Measurements from ENCODE around the gene FGF1. TPM values are rescaled to one million over a fixed set of nuclear protein-coding genes. Genes with fewer than 3 reads are reported as not detected.

Gene FGF1
- total RNA-seq, 2 donors from 2014 or later: 0.77 TPM; not detected in 1

GRCh38 chr5:142600611-142601358 is 85.1 kb downstream of the FGF1 start:
- Mint-ChIP-seq H3K9me3 (no peaks in the 10 kb centered on the region), H3K4me3 (no peak overlapping the region), H3K27ac (no peak overlapping the region), H3K27me3 (ENCODE audit: insufficient read depth) (no peaks in the 10 kb centered on the region), H3K36me3 (ENCODE audit: low read depth) (no peaks in the 10 kb centered on the region), H3K4me1 (peaks cover 26% of the 10 kb centered on the region)
- no peak for TF ChIP-seq CTCF (conservative IDR thresholded peaks at IDR 0.05)
- Histone ChIP-seq H3K27me3 (ENCODE audit: control insufficient read depth, insufficient read depth, low read length, poor library complexity, severe bottlenecking) (no peaks in the 10 kb centered on the region), H3K4me3 (ENCODE audit: low read length) (no peak overlapping the region), H3K36me3 (ENCODE audit: control insufficient read depth, insufficient read depth, low read length) (no peaks in the 10 kb centered on the region), H3K9me3 (ENCODE audit: control insufficient read depth, low read length) (peaks cover 7% of the 10 kb centered on the region), H3K27ac (ENCODE audit: low read depth, low read length) (no peak overlapping the region), H3K9ac (ENCODE audit: extremely low read depth, low read length, poor library complexity, severe bottlenecking) (no peak overlapping the region), H3K4me1 (ENCODE audit: control insufficient read depth, insufficient read depth, low read length) (no peaks in the 10 kb centered on the region)
- 90 to 92% methylated on average over 16 to 20 of the region's 20 CpGs for WGBS, 2 experiments (ENCODE audit: insufficient coverage in 1 of 2, insufficient read length in 1 of 2)
- no peak for DNase-seq

GRCh38 chr5:142600092-142600491 is 85.8 kb downstream of the FGF1 start:
- Histone ChIP-seq H3K4me3 (ENCODE audit: low read length) (no peak overlapping the region), H3K9ac (ENCODE audit: extremely low read depth, low read length, poor library complexity, severe bottlenecking) (no peak overlapping the region), H3K36me3 (ENCODE audit: control insufficient read depth, insufficient read depth, low read length) (no peaks in the 10 kb centered on the region), H3K9me3 (ENCODE audit: control insufficient read depth, low read length) (peaks cover 11% of the 10 kb centered on the region), H3K27ac (ENCODE audit: low read depth, low read length) (no peak overlapping the region), H3K4me1 (ENCODE audit: control insufficient read depth, insufficient read depth, low read length) (no peaks in the 10 kb centered on the region), H3K27me3 (ENCODE audit: control insufficient read depth, insufficient read depth, low read length, poor library complexity, severe bottlenecking) (no peaks in the 10 kb centered on the region)
- Mint-ChIP-seq H3K27ac (no peak overlapping the region), H3K4me3 (no peak overlapping the region), H3K9me3 (peaks cover 3% of the 10 kb centered on the region), H3K4me1 (peaks cover 21% of the 10 kb centered on the region), H3K27me3 (ENCODE audit: insufficient read depth) (no peaks in the 10 kb centered on the region), H3K36me3 (ENCODE audit: low read depth) (no peaks in the 10 kb centered on the region)
- WGBS, 2 experiments (ENCODE audit: insufficient coverage in 1 of 2, insufficient read length in 1 of 2): 95 to 100% methylated on average over 2 to 4 of the region's 4 CpGs
- TF ChIP-seq CTCF (conservative IDR thresholded peaks at IDR 0.05): no peak
- no peak for DNase-seq

- Histone ChIP-seq H3K36me3 (ENCODE audit: control insufficient read depth, insufficient read depth, low read length) (no peaks in the 10 kb centered on the region), H3K4me3 (ENCODE audit: low read length) (no peak overlapping the region), H3K27ac (ENCODE audit: low read depth, low read length) (no peak overlapping the region), H3K9ac (ENCODE audit: extremely low read depth, low read length, poor library complexity, severe bottlenecking) (no peak overlapping the region), H3K27me3 (ENCODE audit: control insufficient read depth, insufficient read depth, low read length, poor library complexity, severe bottlenecking) (no peaks in the 10 kb centered on the region), H3K9me3 (ENCODE audit: control insufficient read depth, low read length) (peaks cover 11% of the 10 kb centered on the region), H3K4me1 (ENCODE audit: control insufficient read depth, insufficient read depth, low read length) (no peaks in the 10 kb centered on the region)
- H3K27ac Mint-ChIP-seq: no peak overlapping the region
- H3K4me3 Mint-ChIP-seq: no peak overlapping the region
- H3K4me1 Mint-ChIP-seq: peaks cover 21% of the 10 kb centered on the region
- no peaks in the 10 kb centered on the region for H3K36me3 Mint-ChIP-seq (ENCODE audit: low read depth)
- TF ChIP-seq CTCF (conservative IDR thresholded peaks at IDR 0.05): no peak
- H3K9me3 Mint-ChIP-seq: peaks cover 3% of the 10 kb centered on the region
- H3K27me3 Mint-ChIP-seq (ENCODE audit: insufficient read depth): no peaks in the 10 kb centered on the region
- no peak for DNase-seq
Observed at GRCh38 chr5:142598338-142598700, 87.6 kb downstream of the FGF1 start.
